Measurements from ENCODE around the gene HDAC4.

GRCh38 chr2:239392688-239393387, 8.0 kb downstream of the HDAC4 start:
- TF ChIP-seq POLR2A (IDR thresholded peaks at IDR 0.05) = no peak
- TF ChIP-seq, protein P1, sequence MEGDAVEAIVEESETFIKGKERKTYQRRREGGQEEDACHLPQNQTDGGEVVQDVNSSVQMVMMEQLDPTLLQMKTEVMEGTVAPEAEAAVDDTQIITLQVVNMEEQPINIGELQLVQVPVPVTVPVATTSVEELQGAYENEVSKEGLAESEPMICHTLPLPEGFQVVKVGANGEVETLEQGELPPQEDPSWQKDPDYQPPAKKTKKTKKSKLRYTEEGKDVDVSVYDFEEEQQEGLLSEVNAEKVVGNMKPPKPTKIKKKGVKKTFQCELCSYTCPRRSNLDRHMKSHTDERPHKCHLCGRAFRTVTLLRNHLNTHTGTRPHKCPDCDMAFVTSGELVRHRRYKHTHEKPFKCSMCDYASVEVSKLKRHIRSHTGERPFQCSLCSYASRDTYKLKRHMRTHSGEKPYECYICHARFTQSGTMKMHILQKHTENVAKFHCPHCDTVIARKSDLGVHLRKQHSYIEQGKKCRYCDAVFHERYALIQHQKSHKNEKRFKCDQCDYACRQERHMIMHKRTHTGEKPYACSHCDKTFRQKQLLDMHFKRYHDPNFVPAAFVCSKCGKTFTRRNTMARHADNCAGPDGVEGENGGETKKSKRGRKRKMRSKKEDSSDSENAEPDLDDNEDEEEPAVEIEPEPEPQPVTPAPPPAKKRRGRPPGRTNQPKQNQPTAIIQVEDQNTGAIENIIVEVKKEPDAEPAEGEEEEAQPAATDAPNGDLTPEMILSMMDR (IDR thresholded peaks at IDR 0.05) = no peak
- TF ChIP-seq EP300 (IDR thresholded peaks at IDR 0.05) = no peak
